ENCODE data around the gene NDST4.

The NDST4 gene

GRCh38 chr4:115113506-115114106 lies at the start of gene NDST4:
TSS of gene NDST4 (minus strand) at chr4:115113620. CDS start at chr4:115077036, 36,584 bp downstream.
- DNase-seq: no peak

GRCh38 chr4:115159141-115159540 lies 45.7 kb upstream of the NDST4 start:
- DNase-seq: no peak

GRCh38 chr4:115158296-115158695 lies 44.9 kb upstream of the NDST4 start:
- no peak for DNase-seq

- no peak for DNase-seq
Measured at GRCh38 chr4:115154826-115155225, 41.4 kb upstream of the NDST4 start.

- DNase-seq: no peak
Measured at GRCh38 chr4:115152965-115153364, 39.5 kb upstream of the NDST4 start.

- DNase-seq: no peak
Measured at GRCh38 chr4:115152081-115152480, 38.7 kb upstream of the NDST4 start.

- DNase-seq: no peak
Measured at GRCh38 chr4:115149106-115149505, 35.7 kb upstream of the NDST4 start.

- no peak for DNase-seq
Measured at GRCh38 chr4:115145393-115146160, 32.2 kb upstream of the NDST4 start.

- no peak for DNase-seq
Measured at GRCh38 chr4:115128037-115128436, 14.6 kb upstream of the NDST4 start.

- no peak for DNase-seq
Measured at GRCh38 chr4:115126491-115126890, 13.1 kb upstream of the NDST4 start.

GRCh38 chr4:115121351-115122043 lies 8.1 kb upstream of the NDST4 start:
- DNase-seq: no peak

GRCh38 chr4:115119804-115120352 lies 6.5 kb upstream of the NDST4 start:
- DNase-seq: no peak

- no peak for DNase-seq
Measured at GRCh38 chr4:115117651-115118050, 4.2 kb upstream of the NDST4 start.

GRCh38 chr4:115110191-115111181 lies 2.9 kb downstream of the NDST4 start:
- DNase-seq: no peak

GRCh38 chr4:115108850-115109249 lies 4.6 kb downstream of the NDST4 start:
- no peak for DNase-seq

GRCh38 chr4:115107411-115107810 lies 6.0 kb downstream of the NDST4 start:
- DNase-seq: no peak

GRCh38 chr4:115101675-115102074 lies 11.7 kb downstream of the NDST4 start:
- no peak for DNase-seq

GRCh38 chr4:115090483-115091075 lies 22.8 kb downstream of the NDST4 start:
- no peak for DNase-seq

GRCh38 chr4:115082633-115083032 lies 30.8 kb downstream of the NDST4 start:
- no peak for DNase-seq

GRCh38 chr4:115076691-115077090 lies 36.7 kb downstream of the NDST4 start:
- no peak for DNase-seq

- no peak for DNase-seq
Measured at GRCh38 chr4:115058533-115058932, 54.9 kb downstream of the NDST4 start.

- DNase-seq: no peak
Measured at GRCh38 chr4:115054836-115055235, 58.6 kb downstream of the NDST4 start.
